HG03025 (cell line): Measurements from ENCODE around the gene DDR1.

Experiments
- ATAC-seq: cut with Tn5 transposase; IDR thresholded peaks from one replicate; pipeline ENCODE4 v1.9.1; 2021; ENCODE audit warnings: mild to moderate bottlenecking, moderate library complexity; ENCODE audit not compliant: unreplicated experiment, low FRiP score

Gene DDR1

GRCh38 chr6:30879684-30880427 lies 4.5 kb upstream of the DDR1 start:
- ATAC-seq: no peak

- ATAC-seq: no peak
Measured at GRCh38 chr6:30880698-30881252, 3.5 kb upstream of the DDR1 start.

GRCh38 chr6:30881392-30882203 lies 2.7 kb upstream of the DDR1 start:
- ATAC-seq: no peak

- no peak for ATAC-seq
Measured at GRCh38 chr6:30882204-30882758, 2.0 kb upstream of the DDR1 start.

- no peak for ATAC-seq
Measured at GRCh38 chr6:30882759-30883684, 1.3 kb upstream of the DDR1 start.

- ATAC-seq: no peak
Measured at GRCh38 chr6:30884521-30885480, 482 bp downstream of the DDR1 start.

- no peak for ATAC-seq
Measured at GRCh38 chr6:30885481-30885998, 1.2 kb downstream of the DDR1 start.

- ATAC-seq: no peak
Measured at GRCh38 chr6:30885999-30886896, 1.9 kb downstream of the DDR1 start.

- no peak for ATAC-seq
Measured at GRCh38 chr6:30886897-30887255, 2.6 kb downstream of the DDR1 start.

GRCh38 chr6:30887901-30888815 lies 3.8 kb downstream of the DDR1 start:
- ATAC-seq: no peak

GRCh38 chr6:30888816-30889495 lies 4.6 kb downstream of the DDR1 start:
- ATAC-seq: no peak

- no peak for ATAC-seq
Measured at GRCh38 chr6:30889496-30889885, 5.2 kb downstream of the DDR1 start.

GRCh38 chr6:30889921-30890645 lies 5.8 kb downstream of the DDR1 start:
- no peak for ATAC-seq

GRCh38 chr6:30890646-30891449 lies 6.5 kb downstream of the DDR1 start:
- no peak for ATAC-seq

- no peak for ATAC-seq
Measured at GRCh38 chr6:30891450-30891723, 7.1 kb downstream of the DDR1 start.
